ENCODE data around the gene POLE.
A peak's percentile ranks its signal among the peaks of the same experiment; 100 is the strongest.

DNA sequence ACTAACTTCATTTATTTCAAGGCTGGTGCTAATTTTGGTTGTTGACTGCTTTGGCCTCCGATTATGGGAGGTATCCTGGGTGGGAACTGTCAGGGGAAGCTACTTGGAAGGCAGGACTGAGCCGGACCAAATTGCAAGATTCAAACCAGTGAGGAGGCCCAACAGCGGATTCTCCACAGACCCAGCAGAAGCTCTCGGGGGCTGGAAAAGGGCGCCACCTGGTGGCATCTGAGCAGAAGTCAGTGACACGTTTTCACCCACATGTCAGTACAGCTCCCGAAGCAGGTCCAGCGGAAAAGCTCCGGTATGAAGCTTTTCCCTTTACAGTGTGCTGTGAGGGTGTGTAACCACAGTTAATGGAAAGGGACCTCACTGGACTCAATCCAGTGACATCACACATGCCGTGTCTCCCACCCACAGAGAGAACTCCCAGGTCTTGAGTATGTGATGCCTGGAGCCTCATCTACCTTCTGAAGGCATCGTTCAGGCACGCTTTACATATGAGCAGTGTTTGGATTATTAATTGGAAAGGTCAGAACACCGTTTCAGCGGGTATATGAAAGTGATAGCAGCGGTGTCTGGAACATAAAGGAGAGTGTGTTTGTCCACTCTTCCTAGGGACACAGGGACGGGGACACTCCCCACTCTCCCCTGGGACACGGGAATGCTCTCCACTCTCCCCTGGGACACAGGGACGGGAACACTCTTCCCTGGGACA, 72.1 kb downstream of the POLE start:
- no peak for TF ChIP-seq RFX5 (IDR thresholded peaks at IDR 0.05; ENCODE audit: low read length)
- TF ChIP-seq POLR2AphosphoS5 (IDR thresholded peaks at IDR 0.05; ENCODE audit: low read depth, low read length): no peak
- TF ChIP-seq CTCF (IDR thresholded peaks at IDR 0.05): peak; percentile 89

Data from SK-N-SH (cell line).